GM21528 (cell line): ENCODE measurements around the gene EBPL.

Experiments
- ATAC-seq: cut with Tn5 transposase; IDR thresholded peaks from one replicate; pipeline ENCODE4 v1.9.1; 2021; ENCODE audit warnings: mild to moderate bottlenecking, moderate library complexity; ENCODE audit not compliant: unreplicated experiment, low FRiP score

The EBPL gene

GRCh38 chr13:49678191-49678914 lies 12.9 kb downstream of the EBPL start:
- no peak for ATAC-seq

DNA sequence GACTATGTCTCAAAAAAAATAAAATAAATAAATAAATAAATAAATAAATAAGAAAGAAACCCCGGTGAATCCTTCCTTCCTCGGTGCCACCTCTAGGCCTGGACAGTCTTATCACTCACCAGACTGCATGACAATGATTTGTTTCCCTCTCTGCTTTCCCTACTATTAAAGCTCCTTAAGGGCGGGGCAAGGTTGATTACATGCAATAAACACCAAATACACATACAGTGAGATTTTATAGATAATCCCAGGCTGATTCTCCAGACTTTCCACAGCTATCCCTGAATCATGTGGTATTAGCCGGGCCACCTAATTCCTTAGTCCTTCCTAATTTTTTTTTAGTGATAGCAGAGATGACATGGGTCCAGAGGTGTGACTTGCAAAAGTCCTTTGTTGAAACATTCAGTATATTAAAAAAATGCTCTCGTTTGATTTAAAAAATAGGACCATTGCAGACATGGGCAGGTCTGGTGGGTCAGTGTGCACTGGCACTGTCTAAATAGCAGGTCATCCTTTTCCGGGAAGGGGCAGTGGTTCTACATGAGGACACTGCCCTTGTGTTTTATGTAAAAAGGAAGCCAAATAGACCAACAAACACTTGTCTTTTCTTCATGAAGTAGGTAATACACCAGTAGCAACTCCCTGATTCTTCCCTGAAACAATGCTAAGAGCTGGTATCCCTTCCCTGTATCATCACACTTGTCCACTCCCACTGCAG lies 14.5 kb downstream of the EBPL start:
- no peak for ATAC-seq

DNA sequence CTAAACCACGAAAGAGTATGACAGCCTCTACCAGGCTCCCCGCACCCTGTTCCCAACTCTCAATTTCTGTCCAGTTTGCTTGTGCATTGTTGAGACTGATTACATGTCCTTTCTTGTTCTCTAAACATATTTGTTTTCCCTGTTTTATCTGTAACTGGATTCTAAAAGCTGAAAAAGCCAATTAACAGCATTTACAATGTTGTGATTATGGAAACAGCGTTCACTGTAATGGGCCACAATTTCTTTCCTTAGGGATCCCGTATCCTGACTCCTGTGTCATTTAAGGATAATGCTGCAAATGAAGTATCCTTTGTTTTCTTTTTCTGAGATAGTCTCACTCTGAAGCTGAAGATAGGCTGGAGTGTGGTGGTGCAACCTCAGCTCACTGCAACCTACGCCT lies 20.5 kb downstream of the EBPL start:
- ATAC-seq: no peak

- ATAC-seq: no peak
Measured at GRCh38 chr13:49669735-49670309, 21.5 kb downstream of the EBPL start.

- ATAC-seq: no peak
Measured at GRCh38 chr13:49667773-49668172, 23.5 kb downstream of the EBPL start.

DNA sequence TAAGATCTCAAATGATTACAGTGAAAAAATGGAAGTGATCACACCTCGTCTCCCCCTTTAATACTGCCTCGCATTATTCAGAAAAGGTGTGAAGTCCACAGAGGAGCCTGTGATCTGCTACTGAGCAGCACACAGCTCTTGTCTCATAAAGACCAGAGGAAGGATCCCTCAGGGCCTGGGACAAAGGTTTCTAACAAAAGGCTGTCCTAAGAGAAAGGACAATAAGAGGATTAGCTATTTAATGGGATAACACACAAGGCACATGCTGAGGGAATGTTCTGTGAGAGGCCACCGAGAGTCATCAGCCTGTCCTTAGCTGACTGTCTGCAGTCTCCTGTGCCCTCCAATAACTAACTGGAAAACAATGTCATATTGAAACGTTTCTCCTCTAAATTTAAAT lies 26.7 kb downstream of the EBPL start:
- ATAC-seq: no peak

- no peak for ATAC-seq
Measured at GRCh38 chr13:49657241-49657641, 34.0 kb downstream of the EBPL start.

DNA sequence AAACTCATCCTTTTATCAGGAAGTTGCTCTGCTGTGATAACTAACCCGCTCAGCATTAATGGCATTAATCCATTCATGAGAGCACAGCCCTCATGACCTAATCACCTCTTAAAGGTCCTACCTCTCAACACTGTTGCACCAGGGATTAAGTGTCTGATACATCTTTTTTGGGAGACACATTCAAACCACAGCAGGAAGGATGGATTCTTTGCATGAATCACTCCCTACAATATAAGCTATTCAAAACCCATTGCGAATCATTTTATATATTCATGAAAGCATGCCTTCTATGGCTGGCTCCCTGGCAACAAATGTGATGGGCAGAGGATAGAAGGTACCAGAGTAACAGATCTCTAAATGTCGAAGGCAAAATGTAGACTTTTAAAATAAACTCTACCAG lies 35.4 kb downstream of the EBPL start:
- ATAC-seq: no peak

- no peak for ATAC-seq
Measured at GRCh38 chr13:49654011-49654410, 37.3 kb downstream of the EBPL start.

DNA sequence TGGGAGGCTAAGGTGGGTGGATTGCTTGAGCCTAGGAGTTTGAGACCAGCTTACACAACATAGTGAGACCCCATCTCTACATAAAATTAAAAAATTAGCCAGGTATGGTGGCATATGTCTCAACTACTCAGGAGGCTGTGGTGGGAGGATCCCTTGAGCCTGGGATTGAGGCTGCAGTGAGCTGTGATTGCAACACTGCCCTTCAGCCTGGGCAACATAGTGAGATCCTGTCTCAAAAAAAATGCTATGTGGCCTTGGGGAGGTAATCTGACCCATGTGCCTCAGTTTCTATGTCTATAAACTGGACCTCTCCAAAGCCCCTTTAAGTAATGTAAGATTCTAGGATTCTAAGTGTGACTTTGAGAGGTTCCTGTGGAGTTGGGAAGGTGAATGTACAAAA lies 37.8 kb downstream of the EBPL start:
- no peak for ATAC-seq

- ATAC-seq: no peak
Measured at GRCh38 chr13:49652355-49653305, 38.7 kb downstream of the EBPL start.

DNA sequence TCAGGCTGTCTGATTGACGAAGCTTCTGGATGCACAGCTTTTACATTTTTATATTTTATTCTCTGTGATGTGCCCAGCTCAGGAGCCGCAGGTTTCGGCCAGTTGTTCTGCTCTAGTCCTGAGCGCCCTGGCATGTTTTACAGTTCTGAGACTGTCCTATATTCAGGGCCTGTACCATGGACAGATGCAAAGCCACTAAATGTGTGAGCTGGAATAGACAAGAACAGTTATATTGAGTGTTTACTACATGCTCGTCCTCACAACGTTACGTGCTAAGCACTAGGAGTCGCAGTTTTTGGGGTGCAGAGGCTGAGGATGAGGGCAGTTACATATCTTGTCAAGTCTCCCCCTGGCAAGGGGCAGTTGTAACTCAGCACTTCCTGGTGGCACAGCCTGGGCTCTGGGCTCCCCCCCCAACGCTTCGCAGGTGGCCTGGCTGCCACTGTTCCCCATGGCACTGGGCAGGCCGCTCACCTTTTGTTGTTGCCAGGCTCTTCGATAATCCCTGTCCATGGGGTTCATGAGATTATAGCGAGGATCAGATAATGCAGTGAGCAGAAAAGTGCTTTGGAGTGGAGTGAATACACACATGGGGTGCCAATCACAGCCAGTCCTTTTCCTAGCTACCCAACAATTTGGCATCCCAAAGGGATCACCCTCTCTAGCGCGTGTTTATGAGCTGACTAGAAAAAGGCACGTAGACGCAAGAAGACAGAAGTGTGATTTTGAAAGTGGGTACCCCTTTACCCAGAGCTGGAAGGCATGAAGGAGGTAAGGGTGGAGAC lies 39.5 kb downstream of the EBPL start:
- no peak for ATAC-seq

DNA sequence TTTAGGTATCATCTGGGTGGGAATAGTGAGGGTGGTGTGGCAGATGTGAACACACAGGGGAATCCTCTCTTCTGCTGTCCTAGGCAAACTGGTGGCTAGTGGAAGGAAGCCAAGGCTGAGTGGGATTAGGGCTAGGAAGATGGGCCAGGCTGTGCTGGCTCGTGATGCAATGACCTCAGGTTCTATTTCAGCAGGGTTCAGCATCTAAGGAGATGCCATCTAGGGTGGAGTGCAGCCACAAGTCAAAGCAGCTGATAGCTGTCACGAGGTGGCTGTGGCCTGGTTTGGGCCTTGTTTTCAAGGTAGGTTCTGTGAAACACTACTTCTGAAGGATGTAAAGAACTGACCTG lies 41.3 kb downstream of the EBPL start:
- ATAC-seq: no peak

- no peak for ATAC-seq
Measured at GRCh38 chr13:49649244-49649962, 41.9 kb downstream of the EBPL start.

DNA sequence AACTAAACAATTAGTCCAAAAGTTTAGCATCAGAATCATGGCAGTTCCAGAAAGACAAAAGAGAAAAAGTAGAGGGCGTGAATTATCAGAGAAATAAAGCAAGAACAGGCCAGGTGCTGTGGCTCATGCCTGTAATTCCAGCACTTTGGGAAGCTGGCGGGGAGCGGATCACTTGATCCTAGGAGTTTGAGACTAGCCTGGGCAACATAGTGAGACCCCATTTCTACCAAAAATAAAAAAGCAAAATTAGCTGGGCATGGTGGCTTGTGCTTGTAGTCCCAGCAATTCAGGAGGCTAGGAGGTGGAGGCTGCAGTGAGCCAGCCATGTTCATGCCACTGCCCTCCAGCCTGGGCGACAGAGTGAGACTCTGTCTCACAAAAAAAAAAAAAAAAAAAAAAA lies 44.6 kb downstream of the EBPL start:
- ATAC-seq: no peak

DNA sequence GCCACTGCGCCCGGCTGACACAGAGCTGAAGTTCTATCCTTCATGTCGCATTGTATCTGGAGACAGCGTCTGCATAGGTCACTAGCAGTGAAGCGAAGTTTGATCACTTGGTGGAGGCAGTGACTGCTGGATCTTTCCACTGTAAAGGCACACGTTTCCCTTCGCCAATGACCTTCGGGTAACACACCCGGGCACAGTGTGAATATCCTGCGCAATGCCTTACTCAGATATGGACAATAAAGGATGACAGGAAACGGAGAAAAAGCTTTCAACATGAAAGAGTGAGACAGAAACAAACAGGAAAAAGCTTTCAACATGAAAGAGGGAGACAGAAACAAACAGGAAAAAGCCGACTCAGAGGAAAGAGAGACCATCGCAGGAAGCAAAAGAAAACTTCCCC lies 45.8 kb downstream of the EBPL start:
- no peak for ATAC-seq

- no peak for ATAC-seq
Measured at GRCh38 chr13:49643035-49643646, 48.1 kb downstream of the EBPL start.

DNA sequence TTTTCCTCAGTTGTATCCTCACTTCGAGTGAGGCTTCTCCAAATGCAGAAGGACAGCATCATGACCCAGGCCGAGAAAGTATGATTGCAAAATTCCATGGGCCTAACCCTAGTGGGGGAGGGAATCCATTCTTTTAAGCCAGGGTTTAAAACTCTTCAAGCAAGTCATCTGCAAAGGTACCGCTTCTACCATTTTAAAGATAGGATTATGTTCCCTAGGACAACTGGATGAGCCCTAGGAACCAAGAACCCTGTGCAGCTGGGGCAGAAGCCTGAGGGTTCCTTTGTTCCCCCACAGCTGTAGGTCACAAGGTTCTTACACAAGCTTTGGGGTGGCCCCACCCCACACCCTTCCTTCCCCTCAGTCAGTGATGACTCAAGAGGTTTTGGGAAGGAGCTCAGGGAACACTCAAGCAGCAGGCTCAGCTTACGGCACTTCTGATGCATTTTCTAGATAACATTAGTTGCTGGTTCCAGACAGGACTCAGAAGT lies 49.4 kb downstream of the EBPL start:
- ATAC-seq: no peak

GRCh38 chr13:49638744-49639072 lies 52.6 kb downstream of the EBPL start:
- ATAC-seq: no peak
